Measurements from ENCODE around the gene PDE4B. TPM values are rescaled to one million over a fixed set of nuclear protein-coding genes. Genes with fewer than 3 reads are reported as not detected.

Gene PDE4B
- polyA plus RNA-seq, 1 experiment: 20.6 TPM

DNA sequence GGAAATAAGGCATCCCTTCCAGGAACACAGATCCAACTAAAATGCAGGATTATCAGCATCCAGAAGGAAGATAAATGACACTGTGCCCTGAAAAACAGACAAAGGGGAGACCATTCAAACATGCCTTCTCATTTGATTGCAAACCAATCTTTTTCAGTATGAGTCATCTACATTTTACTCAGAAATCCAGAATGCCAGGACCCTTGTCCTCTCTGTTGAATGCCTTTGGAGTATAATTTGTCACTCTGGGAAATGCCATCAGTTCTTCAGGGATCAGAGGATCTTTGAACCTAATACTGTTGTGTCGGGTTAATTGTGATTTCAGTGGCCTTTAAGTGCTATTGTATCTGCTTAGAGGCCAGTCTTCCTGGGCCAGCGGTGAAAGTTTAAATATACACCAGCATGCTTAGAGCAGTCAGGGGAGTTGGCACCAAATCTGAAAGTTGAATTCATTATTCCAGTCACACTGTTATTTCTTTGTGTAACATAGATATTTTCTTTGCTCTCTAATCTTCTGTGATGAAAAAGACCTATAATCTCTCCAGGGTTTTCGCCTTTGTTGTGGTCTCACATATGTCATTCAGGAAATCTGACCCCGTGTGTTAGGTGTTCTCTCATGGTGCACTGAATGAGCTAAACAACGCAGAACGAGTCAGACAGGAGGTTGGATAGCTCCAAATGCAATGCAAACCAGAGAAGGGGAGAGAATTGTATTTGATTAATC, 376.4 kb downstream of the PDE4B start:
- Histone ChIP-seq H3K4me3 (ENCODE audit: low read depth, low read length) (no peak overlapping the region), H3K27me3 (ENCODE audit: control insufficient read depth, insufficient read depth, low read length) (no peaks in the 10 kb centered on the region), H3K36me3 (ENCODE audit: control insufficient read depth, insufficient read depth, low read length) (no peaks in the 10 kb centered on the region)
- CTCF ChIA-PET: interaction anchor here (1.5 kb wide), 1 partner anchor 25 kb away, joined by 4 read pairs; no protein-coding TSS in a partner anchor
- POLR2A ChIA-PET: no interaction called here
- DNase-seq (ENCODE audit: low read depth): no peak
- TF ChIP-seq, protein P1, sequence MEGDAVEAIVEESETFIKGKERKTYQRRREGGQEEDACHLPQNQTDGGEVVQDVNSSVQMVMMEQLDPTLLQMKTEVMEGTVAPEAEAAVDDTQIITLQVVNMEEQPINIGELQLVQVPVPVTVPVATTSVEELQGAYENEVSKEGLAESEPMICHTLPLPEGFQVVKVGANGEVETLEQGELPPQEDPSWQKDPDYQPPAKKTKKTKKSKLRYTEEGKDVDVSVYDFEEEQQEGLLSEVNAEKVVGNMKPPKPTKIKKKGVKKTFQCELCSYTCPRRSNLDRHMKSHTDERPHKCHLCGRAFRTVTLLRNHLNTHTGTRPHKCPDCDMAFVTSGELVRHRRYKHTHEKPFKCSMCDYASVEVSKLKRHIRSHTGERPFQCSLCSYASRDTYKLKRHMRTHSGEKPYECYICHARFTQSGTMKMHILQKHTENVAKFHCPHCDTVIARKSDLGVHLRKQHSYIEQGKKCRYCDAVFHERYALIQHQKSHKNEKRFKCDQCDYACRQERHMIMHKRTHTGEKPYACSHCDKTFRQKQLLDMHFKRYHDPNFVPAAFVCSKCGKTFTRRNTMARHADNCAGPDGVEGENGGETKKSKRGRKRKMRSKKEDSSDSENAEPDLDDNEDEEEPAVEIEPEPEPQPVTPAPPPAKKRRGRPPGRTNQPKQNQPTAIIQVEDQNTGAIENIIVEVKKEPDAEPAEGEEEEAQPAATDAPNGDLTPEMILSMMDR (IDR thresholded peaks at IDR 0.05; ENCODE audit: insufficient read depth, low read depth, low read length): no peak

DNA sequence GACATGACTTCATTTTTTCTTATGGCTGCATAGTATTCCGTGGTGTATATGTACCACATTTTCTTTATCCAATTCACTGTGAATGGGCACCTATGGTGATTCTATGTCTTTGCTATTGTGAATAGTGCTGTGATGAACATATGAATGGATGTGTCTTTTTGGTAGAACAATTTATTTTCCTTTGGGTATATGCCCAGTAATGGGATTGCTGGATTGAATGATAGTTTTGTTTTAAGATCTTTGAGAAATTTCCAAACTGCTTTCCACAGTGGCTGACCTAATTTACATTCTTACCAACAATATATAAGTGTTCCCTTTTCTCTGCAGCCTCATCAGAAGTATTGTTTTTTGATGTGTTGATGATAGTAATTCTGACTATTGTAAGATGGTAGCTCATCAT, 379.6 kb downstream of the PDE4B start:
- POLR2A ChIA-PET: no interaction called here
- H3K36me3 ChIP-seq (ENCODE audit: control insufficient read depth, insufficient read depth, low read length): no peaks in the 10 kb centered on the region
- CTCF ChIA-PET: interaction anchor here (1.0 kb wide), 1 partner anchor 70 kb away, joined by 3 read pairs; no protein-coding TSS in a partner anchor

DNA sequence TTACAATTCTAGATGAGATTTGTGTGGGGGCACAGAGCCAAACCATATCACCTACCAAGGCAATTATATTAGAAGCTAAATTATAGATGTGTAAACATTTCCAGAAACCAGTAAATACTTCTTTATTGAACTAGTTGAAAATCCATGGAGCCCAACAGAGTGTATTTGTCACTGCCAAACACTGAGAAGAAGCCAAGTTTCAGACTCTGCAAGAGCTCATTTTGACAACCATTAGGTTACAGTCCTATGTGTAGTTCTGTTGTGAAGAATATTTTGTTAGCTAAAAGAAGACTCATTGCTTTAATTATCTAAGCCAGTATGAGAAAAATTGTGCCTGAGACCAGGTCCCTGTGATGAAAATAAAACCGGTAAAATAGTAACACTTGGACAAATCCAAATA, 382.4 kb downstream of the PDE4B start:
- no peak for DNase-seq (ENCODE audit: low read depth)
- Histone ChIP-seq H3K4me3 (ENCODE audit: low read depth, low read length) (no peak overlapping the region), H3K27me3 (ENCODE audit: control insufficient read depth, insufficient read depth, low read length) (no peaks in the 10 kb centered on the region), H3K36me3 (ENCODE audit: control insufficient read depth, insufficient read depth, low read length) (no peaks in the 10 kb centered on the region)
- CTCF ChIA-PET: no interaction called here
- POLR2A ChIA-PET: no interaction called here
- TF ChIP-seq, protein P1 (IDR thresholded peaks at IDR 0.05; ENCODE audit: insufficient read depth, low read depth, low read length): no peak

More for the DNA sequence above, 379.6 kb downstream of the PDE4B start:
- no peak for DNase-seq (ENCODE audit: low read depth)
- Histone ChIP-seq H3K4me3 (ENCODE audit: low read depth, low read length) (no peak overlapping the region), H3K27me3 (ENCODE audit: control insufficient read depth, insufficient read depth, low read length) (no peaks in the 10 kb centered on the region)
- TF ChIP-seq, protein P1 (IDR thresholded peaks at IDR 0.05; ENCODE audit: insufficient read depth, low read depth, low read length): no peak

DNA sequence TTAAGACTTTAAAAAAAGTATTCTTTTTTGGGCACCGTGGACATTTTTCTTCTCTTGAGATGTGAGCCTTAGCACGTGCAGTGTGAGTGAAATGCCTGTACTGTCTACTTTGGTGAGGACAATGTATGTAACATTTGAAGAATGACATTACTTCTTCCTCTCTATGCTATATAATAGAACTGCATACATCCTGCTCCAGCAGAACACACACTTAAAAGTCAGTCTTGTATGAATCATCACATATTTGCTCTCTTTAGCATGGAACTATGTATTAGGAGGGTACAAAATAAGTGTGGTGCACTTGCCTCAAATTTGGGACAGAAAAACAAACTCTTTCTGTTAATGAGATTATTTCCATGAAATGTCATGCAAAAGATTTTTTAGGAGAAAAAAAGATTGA, 382.9 kb downstream of the PDE4B start:
- no peak for DNase-seq (ENCODE audit: low read depth)
- H3K36me3 ChIP-seq (ENCODE audit: control insufficient read depth, insufficient read depth, low read length): no peaks in the 10 kb centered on the region
- no peaks in the 10 kb centered on the region for H3K27me3 ChIP-seq (ENCODE audit: control insufficient read depth, insufficient read depth, low read length)
- TF ChIP-seq, protein P1 (IDR thresholded peaks at IDR 0.05; ENCODE audit: insufficient read depth, low read depth, low read length): no peak
- CTCF ChIA-PET: no interaction called here
- H3K4me3 ChIP-seq (ENCODE audit: low read depth, low read length): no peak overlapping the region
- POLR2A ChIA-PET: no interaction called here

DNA sequence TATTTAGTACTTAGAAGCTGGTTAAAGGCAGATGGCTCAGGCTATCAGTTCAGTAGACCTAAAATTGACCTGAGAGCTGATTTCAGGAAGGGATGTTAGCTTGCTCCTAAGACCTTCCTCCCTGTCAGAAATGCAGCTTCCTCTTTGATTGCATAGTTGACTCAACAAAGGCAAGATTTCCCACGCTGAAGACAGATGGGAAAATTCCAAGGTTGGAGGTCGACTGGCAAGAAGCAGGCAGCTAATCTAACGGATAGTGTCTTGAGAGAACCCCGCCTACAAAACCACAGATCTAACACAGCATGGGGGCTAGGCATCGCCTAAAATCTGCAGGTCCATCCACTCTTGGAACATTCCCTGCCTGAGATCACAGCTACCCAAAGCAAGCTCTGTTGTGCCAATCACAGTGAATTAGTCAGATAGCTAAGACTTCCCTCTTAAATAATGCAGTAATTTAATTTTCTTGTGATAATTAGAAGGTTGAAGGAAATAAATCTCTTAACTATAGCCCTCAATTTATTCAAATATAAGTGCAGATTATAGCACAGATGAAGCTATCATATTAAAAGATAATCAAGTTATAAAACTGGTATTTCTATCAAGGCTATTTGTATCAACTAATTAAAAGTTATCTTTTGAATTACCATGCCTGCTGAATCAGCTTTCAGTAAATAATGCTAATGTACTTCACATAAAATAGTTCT, 383.5 kb downstream of the PDE4B start:
- ChIA-PET CTCF (no interaction called here), POLR2A (no interaction called here)
- TF ChIP-seq, protein P1 (IDR thresholded peaks at IDR 0.05; ENCODE audit: insufficient read depth, low read depth, low read length): no peak
- H3K36me3 ChIP-seq (ENCODE audit: control insufficient read depth, insufficient read depth, low read length): no peaks in the 10 kb centered on the region
- DNase-seq (ENCODE audit: low read depth): no peak
- H3K27me3 ChIP-seq (ENCODE audit: control insufficient read depth, insufficient read depth, low read length): no peaks in the 10 kb centered on the region
- H3K4me3 ChIP-seq (ENCODE audit: low read depth, low read length): no peak overlapping the region
